GM23248 (cell line): ENCODE results near the gene ABLIM3. TPM values are rescaled to one million over a fixed set of nuclear protein-coding genes. Genes with fewer than 3 reads are reported as not detected.
A peak's percentile ranks its signal among the peaks of the same experiment; 100 is the strongest.

Experiments
- DNase-seq: peaks from one replicate; pipeline ENCODE4 v3.0.0-alpha.2; 2015
- H2AFZ ChIP-seq: fragments of 200-600 bp; sonication (generic); 2 replicates; pipeline ENCODE4 v1.6.1; 2016; ENCODE audit warnings: antibody characterized with exemption
- H3F3A ChIP-seq: fragments of 200-600 bp; sonication (generic); 2 replicates; pipeline ENCODE4 v1.6.1; 2016; ENCODE audit warnings: mild to moderate bottlenecking, antibody characterized with exemption, mixed run types; ENCODE audit not compliant: insufficient read depth
- H3K27ac ChIP-seq: fragments of 200-600 bp; sonication (generic); 2 replicates; pipeline ENCODE4 v1.5.1; 2016; ENCODE audit warnings: mild to moderate bottlenecking
- H3K27me3 ChIP-seq: fragments of 200-600 bp; sonication (generic); replicated peaks from 2 replicates; pipeline ENCODE4 v1.6.1; 2016; ENCODE audit warnings: mild to moderate bottlenecking; ENCODE audit not compliant: insufficient read depth
- H3K36me3 ChIP-seq: fragments of 200-600 bp; sonication (generic); 2 replicates; pipeline ENCODE4 v1.6.1; 2016; ENCODE audit warnings: low read depth, mild to moderate bottlenecking
- H3K4me1 ChIP-seq: fragments of 200-600 bp; sonication (generic); 2 replicates; pipeline ENCODE4 v1.6.1; 2016; ENCODE audit warnings: mild to moderate bottlenecking; ENCODE audit not compliant: insufficient read depth
- H3K4me2 ChIP-seq: fragments of 200-600 bp; sonication (generic); one replicate; pipeline ENCODE4 v1.6.1; 2016; ENCODE audit warnings: mild to moderate bottlenecking; ENCODE audit not compliant: unreplicated experiment
- H3K4me3 ChIP-seq: fragments of 200-600 bp; sonication (generic); 2 replicates; pipeline ENCODE4 v1.5.1; 2016; ENCODE audit warnings: mild to moderate bottlenecking
- H3K79me2 ChIP-seq: fragments of 200-600 bp; sonication (generic); 2 replicates; pipeline ENCODE4 v1.6.1; 2016; ENCODE audit warnings: mild to moderate bottlenecking; ENCODE audit not compliant: insufficient read depth
- H3K9ac ChIP-seq: fragments of 200-600 bp; sonication (generic); 2 replicates; pipeline ENCODE4 v1.6.1; 2016; ENCODE audit warnings: mild to moderate bottlenecking
- H3K9me2 ChIP-seq: fragments of 200-600 bp; sonication (generic); 2 replicates; pipeline ENCODE4 v1.6.1; 2016; ENCODE audit warnings: mixed run types, mild to moderate bottlenecking, moderate library complexity; ENCODE audit not compliant: insufficient read depth
- H3K9me3 ChIP-seq: fragments of 200-600 bp; sonication (generic); one replicate; pipeline ENCODE4 v1.6.1; 2017; ENCODE audit warnings: low read depth
- H4K20me1 ChIP-seq: fragments of 200-600 bp; sonication (generic); 2 replicates; pipeline ENCODE4 v1.6.0; 2016; ENCODE audit not compliant: insufficient read depth
- EZH2 ChIP-seq: fragments of 200-600 bp; sonication (generic); IDR thresholded peaks from 2 replicates; pipeline ENCODE4 v1.6.1; 2018; ENCODE audit warnings: antibody characterized with exemption, mild to moderate bottlenecking; ENCODE audit not compliant: insufficient read depth, poor library complexity, severe bottlenecking
- EZH2phosphoT487 ChIP-seq: fragments of 200-600 bp; sonication (generic); IDR thresholded peaks from 2 replicates; pipeline ENCODE4 v1.6.1; 2018; ENCODE audit warnings: antibody characterized with exemption, moderate library complexity, mild to moderate bottlenecking, low read depth; ENCODE audit not compliant: insufficient read depth
- WGBS, 2 experiments: methylation state at CpG; one replicate each; pipeline ENCODE4 v1.1.6; 2015 to 2017; ENCODE audit warnings: low lambda C conversion rate in 2 of 2, low coverage in 1 of 2; ENCODE audit errors: missing lambda C conversion rate in 2 of 2; 5-methylcytosine and 5-hydroxymethylcytosine counted together
- in situ Hi-C: fragments of 300-500 bp; cut with MboI; formaldehyde crosslinking; loops from 2 replicates; pipeline ENCODE4 v1.15.0; 2020
- polyA plus RNA-seq: library from polyadenylated mRNA; unstranded; fragments of >200 nt; fragmentation: Nextera tagmentation; extraction: Ambion mirVana; gene quantifications from 2 replicates; pipeline ENCODE4 v1.2.1, GENCODE V29; 2016
- total RNA-seq: library from RNA; depleted of rRNA; stranded (reverse); fragments of >200 nt; shearing (Covaris generic); gene quantifications from 2 replicates; pipeline ENCODE4 v1.2.3, GENCODE V29; 2014

The ABLIM3 gene
- total and polyA plus RNA-seq, 2 experiments from 2014 or later: 7.9 to 11.4 TPM

DNA sequence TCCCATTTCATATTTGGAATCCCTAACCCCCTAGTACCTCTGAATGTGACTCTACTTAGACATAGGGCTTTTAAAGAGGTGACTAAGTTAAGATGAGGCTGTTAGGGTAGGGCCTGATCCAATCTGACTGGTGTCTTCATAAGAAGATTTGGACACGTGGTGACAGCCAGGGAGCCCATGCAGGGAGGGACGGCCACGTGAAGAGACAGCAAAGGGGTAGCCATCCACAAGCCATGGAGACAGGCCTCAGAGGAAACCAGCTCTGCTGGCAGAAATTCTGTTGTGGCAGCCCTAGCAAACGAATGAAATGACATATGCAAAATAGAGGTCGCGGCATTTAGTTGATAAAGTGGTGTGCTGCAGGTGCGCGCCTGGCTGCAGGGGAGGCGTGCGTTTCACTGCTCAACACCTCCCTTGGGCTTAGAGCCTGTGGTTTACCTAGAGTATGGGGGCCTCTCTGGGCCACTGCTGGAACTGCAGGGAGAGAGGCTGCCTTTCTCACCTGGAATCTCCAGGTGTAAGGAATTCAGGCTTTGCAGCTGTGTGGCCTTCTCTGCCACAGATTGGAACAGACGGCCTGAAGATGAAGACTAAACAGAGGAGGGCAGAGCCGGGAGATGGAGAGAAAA, 123.3 kb downstream of the ABLIM3 start:
- Histone ChIP-seq H3K9me3 (no peaks in the 10 kb centered on the region), H3K4me2 (no peak overlapping the region), H3K4me1 (no peaks in the 10 kb centered on the region), H3K9me2 (no peaks in the 10 kb centered on the region), H3K9ac (no peak overlapping the region), H2AFZ (no peak overlapping the region), H3K36me3 (no peaks in the 10 kb centered on the region), H3F3A (no peaks in the 10 kb centered on the region), H4K20me1 (no peaks in the 10 kb centered on the region), H3K79me2 (no peaks in the 10 kb centered on the region), H3K27ac (no peak overlapping the region), H3K27me3 (0 out of 2 replicates have a peak, but pooled peaks cover 8% of the 10 kb centered on the region), H3K4me3 (no peak overlapping the region)
- WGBS, 2 experiments: 16 to 18% methylated on average over 12 of the region's 12 CpGs
- TF ChIP-seq EZH2: no peak
- in situ Hi-C loops: no loop called here
- DNase-seq: peak; percentile 13

DNA sequence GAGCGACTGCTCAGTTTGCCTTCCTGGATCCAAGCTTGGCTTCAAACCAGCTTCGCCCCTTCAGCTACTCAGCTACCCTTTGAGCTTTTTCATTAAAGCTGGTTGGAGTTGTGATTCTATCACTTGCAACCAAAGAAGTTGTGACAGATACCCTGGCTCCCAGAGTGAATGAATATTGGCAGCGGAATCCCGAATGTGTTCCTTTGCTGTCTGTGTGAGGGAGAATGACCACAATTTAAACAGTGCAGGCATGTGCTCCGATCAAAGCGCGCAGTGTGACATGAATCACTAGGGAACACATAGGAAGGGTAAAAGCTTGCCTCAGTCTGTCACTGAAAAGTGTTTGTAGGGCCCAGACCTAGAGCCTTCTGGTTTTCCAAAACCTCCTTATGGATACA, 123.8 kb downstream of the ABLIM3 start:
- Histone ChIP-seq H3K27me3 (0 out of 2 replicates have a peak, but pooled peaks cover 8% of the 10 kb centered on the region), H3K9ac (no peak overlapping the region), H3K9me2 (no peaks in the 10 kb centered on the region), H3F3A (no peaks in the 10 kb centered on the region), H3K27ac (no peak overlapping the region), H4K20me1 (no peaks in the 10 kb centered on the region), H3K9me3 (no peaks in the 10 kb centered on the region), H2AFZ (no peak overlapping the region), H3K4me3 (no peak overlapping the region), H3K36me3 (no peaks in the 10 kb centered on the region), H3K79me2 (no peaks in the 10 kb centered on the region), H3K4me1 (no peaks in the 10 kb centered on the region), H3K4me2 (no peak overlapping the region)
- in situ Hi-C loops: no loop called here
- no peak for DNase-seq
- WGBS, 2 experiments: 80 to 86% methylated on average over 7 of the region's 7 CpGs
- TF ChIP-seq EZH2phosphoT487 (no peak), EZH2 (no peak)

DNA sequence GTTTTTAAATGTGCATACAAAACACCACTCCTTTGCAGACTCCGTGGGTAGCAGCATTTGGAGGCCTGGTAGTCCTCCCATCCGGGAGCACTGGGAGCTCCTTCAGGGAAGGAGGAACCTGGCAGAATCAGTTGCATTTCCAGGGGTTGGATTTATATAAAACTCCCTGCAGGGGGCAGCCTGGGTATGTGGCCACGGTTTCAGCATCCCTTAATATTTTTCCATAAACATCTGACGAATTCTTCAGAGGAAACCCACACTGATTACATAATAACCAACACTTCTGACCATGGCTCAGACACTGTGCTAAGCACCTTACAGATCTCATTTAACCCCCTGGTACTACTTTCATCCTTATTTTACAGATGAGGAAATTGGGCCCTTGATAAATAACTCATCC, 124.3 kb downstream of the ABLIM3 start:
- no peaks in the 10 kb centered on the region for H3K4me1 ChIP-seq
- no peaks in the 10 kb centered on the region for H3F3A ChIP-seq
- 0 out of 2 replicates have a peak, but pooled peaks cover 8% of the 10 kb centered on the region for H3K27me3 ChIP-seq
- TF ChIP-seq EZH2 (no peak), EZH2phosphoT487 (no peak)
- H3K79me2 ChIP-seq: no peaks in the 10 kb centered on the region
- 16 to 17% methylated on average over 4 of the region's 4 CpGs for WGBS, 2 experiments
- H3K27ac ChIP-seq: no peak overlapping the region
- H2AFZ ChIP-seq: no peak overlapping the region
- no peak overlapping the region for H3K4me3 ChIP-seq
- no peaks in the 10 kb centered on the region for H3K9me3 ChIP-seq
- no peaks in the 10 kb centered on the region for H3K36me3 ChIP-seq
- in situ Hi-C loops: no loop called here
- no peak overlapping the region for H3K4me2 ChIP-seq
- H3K9me2 ChIP-seq: no peaks in the 10 kb centered on the region
- no peaks in the 10 kb centered on the region for H4K20me1 ChIP-seq
- no peak overlapping the region for H3K9ac ChIP-seq
- DNase-seq: peak; percentile 86

DNA sequence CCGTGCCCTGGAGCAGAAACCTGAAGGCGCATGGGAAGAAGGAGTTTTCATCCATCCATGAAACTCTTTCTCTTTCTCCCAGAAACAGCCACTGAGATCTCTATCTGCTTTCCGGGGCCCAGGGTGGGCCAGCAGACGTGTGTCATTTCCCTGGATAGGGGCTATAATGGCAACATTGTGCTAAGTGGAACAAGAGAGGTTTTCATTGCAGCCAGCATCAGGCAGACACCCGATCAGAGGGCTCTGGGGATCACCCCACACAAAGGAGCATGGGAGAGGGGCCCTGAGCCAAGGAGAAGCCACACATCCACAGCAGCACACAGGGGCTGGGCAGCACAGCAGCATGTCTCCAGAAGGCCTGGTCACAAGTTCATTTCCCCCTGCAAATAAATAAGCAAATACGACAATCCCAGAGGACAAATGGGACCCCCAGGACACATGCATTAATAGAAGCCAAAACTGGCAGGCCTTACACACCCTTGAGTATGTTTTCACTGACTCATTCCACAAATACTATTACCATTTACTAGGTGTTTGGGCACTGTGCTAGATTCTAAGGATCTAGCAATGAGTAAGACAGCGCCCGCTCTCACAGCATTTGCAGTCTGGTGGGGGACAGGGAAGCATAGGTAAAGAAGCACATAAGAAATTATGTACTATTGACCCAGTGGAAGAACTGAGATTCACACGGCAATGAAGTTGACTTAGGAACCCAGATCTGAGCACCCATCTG, 126.1 kb downstream of the ABLIM3 start:
- DNase-seq: peak; percentile 10
- H3K27ac ChIP-seq: no peak overlapping the region
- H3K9ac ChIP-seq: no peak overlapping the region
- H3K4me3 ChIP-seq: no peak overlapping the region
- no peaks in the 10 kb centered on the region for H3K79me2 ChIP-seq
- H3K9me2 ChIP-seq: no peaks in the 10 kb centered on the region
- no peaks in the 10 kb centered on the region for H3K9me3 ChIP-seq
- H3K4me1 ChIP-seq: no peaks in the 10 kb centered on the region
- no peak for TF ChIP-seq EZH2
- in situ Hi-C loops: no loop called here
- WGBS, 2 experiments: 88 to 92% methylated on average over 9 of the region's 9 CpGs
- H3F3A ChIP-seq: 0 out of 2 replicates have a peak, but pooled peaks cover 7% of the 10 kb centered on the region
- H2AFZ ChIP-seq: no peak overlapping the region
- H4K20me1 ChIP-seq: no peaks in the 10 kb centered on the region
- H3K36me3 ChIP-seq: no peaks in the 10 kb centered on the region
- no peak overlapping the region for H3K4me2 ChIP-seq
- 0 out of 2 replicates have a peak, but pooled peaks cover 8% of the 10 kb centered on the region for H3K27me3 ChIP-seq
